GM12878 (cell line): ENCODE measurements around the gene CSAD. TPM values are rescaled to one million over a fixed set of nuclear protein-coding genes. Genes with fewer than 3 reads are reported as not detected.

Experiments
- ATAC-seq: fragments of 200-7000 bp; cut with Tn5 transposase; 3 replicates; pipeline ENCODE4 v1.9.1; 2020; ENCODE audit warnings: mild to moderate bottlenecking, moderate library complexity
- BruUV-seq: library from RNA; stranded (reverse); fragments of 400-500 nt; replicated peaks from 2 replicates; lab custom pipeline; 2021; lab: Mats Ljungman, UMichigan
- CTCF ChIA-PET: fragments of 300-600 bp; sonication (Branson Sonifier 250); formaldehyde crosslinking; extraction: SDS; loops from one replicate; lab custom pipeline; 2021; ENCODE audit warnings: inconsistent platforms; lab: Yijun Ruan, JAX
- POLR2A ChIA-PET: fragments of 350-600 bp; formaldehyde crosslinking; extraction: SDS; loops from one replicate; lab custom pipeline; 2021; ENCODE audit warnings: inconsistent platforms; lab: Charles Lee
- RAD21 ChIA-PET: fragments of 300-600 bp; sonication (Branson Sonifier 250); formaldehyde crosslinking; loops from one replicate; lab custom pipeline; 2023; ENCODE audit warnings: antibody characterized with exemption; ENCODE audit not compliant: unreplicated experiment; lab: Charles Lee
- SMC1A ChIA-PET: fragments of 300-600 bp; sonication (Branson Sonifier 250); formaldehyde crosslinking; loops from one replicate; lab custom pipeline; 2023; ENCODE audit not compliant: unreplicated experiment, uncharacterized antibody; lab: Charles Lee
- DNase-seq: peaks from one replicate; pipeline ENCODE4 v3.0.0-alpha.2; 2011; ENCODE audit warnings: low read depth, low spot score
- FAIRE-seq: peaks from 3 replicates; lab custom pipeline; 2011; peaks lifted over from hg19 to GRCh38; lab: Jason Lieb, UNC
- H2AFZ ChIP-seq: 2 replicates; pipeline ENCODE4 v1.6.0; 2011; ENCODE audit warnings: low read depth, low read length, control low read depth; ENCODE audit not compliant: control insufficient read depth
- H3K27ac ChIP-seq: 2 replicates; pipeline ENCODE4 v1.5.1; 2011; ENCODE audit warnings: control low read depth; ENCODE audit not compliant: control insufficient read depth, insufficient read depth
- H3K27me3 ChIP-seq, 2 experiments: replicated peaks in 1 of 2; 2 replicates each; pipeline versions ENCODE4 v1.6.0 to v1.6.1; 2011; ENCODE audit warnings: low read length in 1 of 2; ENCODE audit not compliant: control insufficient read depth in 2 of 2, insufficient read depth in 2 of 2
- H3K36me3 ChIP-seq, 2 experiments: 2 replicates each; pipeline ENCODE4 v1.5.1; 2011; ENCODE audit warnings: low read length in 1 of 2; ENCODE audit not compliant: control insufficient read depth in 2 of 2, insufficient read depth in 2 of 2
- H3K4me1 ChIP-seq: 2 replicates; pipeline ENCODE4 v1.6.1; 2011; ENCODE audit warnings: mild to moderate bottlenecking, low read length, moderate library complexity, mixed read lengths; ENCODE audit not compliant: control insufficient read depth, insufficient read depth
- H3K4me2 ChIP-seq: 2 replicates; pipeline ENCODE4 v1.6.0; 2011; ENCODE audit warnings: control low read depth; ENCODE audit not compliant: control insufficient read depth, insufficient read depth
- H3K4me3 ChIP-seq: fragments of 200-600 bp; sonication (generic); 2 replicates; pipeline ENCODE4 v1.5.1; 2016
- H3K79me2 ChIP-seq: 2 replicates; pipeline ENCODE4 v1.6.0; 2011; ENCODE audit warnings: low read length; ENCODE audit not compliant: control insufficient read depth, insufficient read depth
- H3K9ac ChIP-seq: 2 replicates; pipeline ENCODE4 v1.8.0; 2011; ENCODE audit warnings: low read length, control low read depth, mixed read lengths; ENCODE audit not compliant: control insufficient read depth, insufficient read depth
- H3K9me3 ChIP-seq: replicated peaks from 3 replicates; pipeline ENCODE4 v1.5.1; 2011; ENCODE audit warnings: mild to moderate bottlenecking, low read length; ENCODE audit not compliant: control insufficient read depth, insufficient read depth
- H4K20me1 ChIP-seq: 2 replicates; pipeline ENCODE4 v1.6.0; 2011; ENCODE audit not compliant: control insufficient read depth, insufficient read depth
- CEBPB ChIP-seq, 2 experiments: fragments of 150-350 bp in 1 of 2; IDR thresholded peaks; 2 replicates each; pipeline ENCODE4 v1.6.1; 2012 to 2014; ENCODE audit warnings: low read depth in 2 of 2, low read length in 2 of 2, borderline replicate concordance in 1 of 2, inconsistent platforms in 1 of 2
- EP300 ChIP-seq, 2 experiments: fragments of 150-350 bp in 1 of 2; IDR thresholded peaks; 2 replicates each; pipeline ENCODE4 v1.6.1; 2011 to 2012; ENCODE audit warnings: low read depth in 2 of 2, low read length in 2 of 2, borderline replicate concordance in 1 of 2, improper control_type of control experiment in 1 of 2, inconsistent platforms in 1 of 2; ENCODE audit not compliant: control insufficient read depth in 1 of 2
- IRF4 ChIP-seq: IDR thresholded peaks from 2 replicates; pipeline ENCODE4 v1.6.1; 2011; ENCODE audit warnings: low read depth, low read length
- MTA2 ChIP-seq: fragments of 450-650 bp; IDR thresholded peaks from 2 replicates; pipeline ENCODE4 v1.6.1; 2016; ENCODE audit warnings: low read depth, mild to moderate bottlenecking, moderate library complexity
- MYC ChIP-seq: IDR thresholded peaks from 2 replicates; pipeline ENCODE4 v1.6.1; 2011; ENCODE audit warnings: mild to moderate bottlenecking, low read length, moderate library complexity, inconsistent platforms; ENCODE audit not compliant: insufficient read depth, insufficient replicate concordance, insufficient read length, severe bottlenecking
- NR2C1 ChIP-seq: fragments of 450-650 bp; IDR thresholded peaks from 2 replicates; pipeline ENCODE4 v1.6.1; 2017; ENCODE audit warnings: antibody characterized with exemption, mild to moderate bottlenecking, moderate library complexity
- NR2C2 ChIP-seq: IDR thresholded peaks from 2 replicates; pipeline ENCODE4 v1.6.1; 2011; ENCODE audit warnings: borderline replicate concordance, low read depth; ENCODE audit not compliant: control insufficient read depth, insufficient read length
- RBBP5 ChIP-seq: fragments of 200-600 bp; sonication (generic); conservative IDR thresholded peaks from 2 replicates; pipeline ENCODE4 v1.6.1; 2016
- TAF1 ChIP-seq: IDR thresholded peaks from 2 replicates; pipeline ENCODE4 v1.6.1; 2011; ENCODE audit warnings: mild to moderate bottlenecking, low read depth, low read length, borderline replicate concordance
- TCF3 ChIP-seq: IDR thresholded peaks from 2 replicates; pipeline ENCODE4 v1.6.1; 2012; ENCODE audit warnings: low read depth, mild to moderate bottlenecking, low read length, borderline replicate concordance; ENCODE audit not compliant: insufficient read depth
- WGBS: methylation state at CpG from one replicate; pipeline ENCODE4 v1.1.6; 2016; ENCODE audit warnings: low lambda C conversion rate; ENCODE audit not compliant: insufficient replicate concordance, insufficient coverage; ENCODE audit errors: missing lambda C conversion rate; 5-methylcytosine and 5-hydroxymethylcytosine counted together
- in situ Hi-C: fragments of 300-500 bp; cut with MboI; formaldehyde crosslinking; loops from 9 replicates; pipeline ENCODE4 v1.14.3; 2018; ENCODE audit warnings: mixed read lengths
- intact Hi-C: fragments of 100-400 bp; cut with micrococcal nuclease; formaldehyde crosslinking; loops from one replicate; pipeline ENCODE4 v1.14.2; 2022; ENCODE audit not compliant: unreplicated experiment
- polyA plus RNA-seq, 11 experiments: library from polyadenylated mRNA; depleted of rRNA in 4 of 11; unstranded in 6 of 11; stranded (reverse) in 5 of 11; fragments of >200 nt; fragmentation: Nextera tagmentation in 4 of 11; fragmentation: Illumina TruSeq in 1 of 11; extraction: Ambion mirVana in 4 of 11; extraction: Trizol in 1 of 11; gene quantifications; 1 replicate in 1 of 11; 2 replicates in 10 of 11; pipeline versions ENCODE4 v1.2.1 to v1.2.3, GENCODE V29; 2011 to 2016; ENCODE audit warnings: inconsistent platforms in 2 of 11, missing spikeins in 2 of 11, low read depth in 1 of 11
- total RNA-seq, 4 experiments: library from RNA; depleted of rRNA in 3 of 4; stranded (reverse); fragments of >200 nt in 3 of 4; fragmentation: Illumina TruSeq in 1 of 4; extraction: Trizol in 1 of 4; gene quantifications; 2 replicates each; pipeline versions ENCODE4 v1.2.1 to v1.2.3, GENCODE V29; 2013 to 2021
- TF ChIP-seq, protein P1 (sequence below): fragments of 450-650 bp; IDR thresholded peaks from 2 replicates; pipeline ENCODE4 v1.6.1; 2017; ENCODE audit warnings: mild to moderate bottlenecking, moderate library complexity
- TF ChIP-seq, protein P2 (sequence below): fragments of 450-650 bp; formaldehyde crosslinking; IDR thresholded peaks from 2 replicates; pipeline ENCODE4 v1.4.0; 2020; ENCODE audit warnings: mild to moderate bottlenecking, moderate library complexity
- TF ChIP-seq, protein P3 (sequence below): IDR thresholded peaks from 2 replicates; pipeline ENCODE4 v1.6.1; 2011; ENCODE audit warnings: low read depth, low read length, improper control_type of control experiment, borderline replicate concordance

CSAD gene
- total and polyA plus RNA-seq, 10 of the 15 experiments (the other 5 are each of a cell fraction or from before 2014, with no cell fraction given): 1.1 to 20.4 (median 6.2) TPM

DNA sequence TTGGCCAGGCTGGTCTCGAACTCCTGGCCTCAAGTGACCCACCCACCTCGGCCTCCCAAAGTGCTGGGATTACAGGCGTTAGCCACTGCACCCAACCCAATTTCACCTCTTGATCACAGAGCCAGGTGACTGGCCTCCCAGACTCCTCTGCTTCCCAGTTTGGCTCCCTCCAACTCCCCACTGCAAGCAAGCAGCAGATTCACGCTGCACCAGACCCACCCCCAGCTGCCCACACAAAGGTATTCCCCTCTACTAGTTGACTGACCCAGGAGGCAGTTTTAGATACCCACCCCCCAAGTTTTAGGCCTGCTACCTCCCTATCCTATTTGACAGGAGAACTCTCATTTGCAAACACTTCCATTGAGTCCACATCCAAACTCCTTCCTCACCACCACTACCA is 46.1 kb upstream of the CSAD start:
- FAIRE-seq (no peak), ATAC-seq (no peak), DNase-seq (no peak)
- CTCF ChIA-PET: no interaction called here
- intact Hi-C loops (no loop called here), in situ Hi-C loops (no loop called here)
- RAD21 ChIA-PET: no interaction called here
- TF ChIP-seq TCF3 (no peak), CEBPB (IDR thresholded peaks at IDR 0.05; ENCODE audit: borderline replicate concordance in 1 of 2, low read depth in 2 of 2, low read length in 2 of 2) (no peak), MTA2 (no peak), MYC (no peak), NR2C2 (no peak), IRF4 (no peak), RBBP5 (no peak), EP300 (IDR thresholded peaks at IDR 0.05; ENCODE audit: borderline replicate concordance in 1 of 2, control insufficient read depth in 1 of 2, low read depth in 2 of 2, low read length in 2 of 2) (no peak), TAF1 (no peak), NR2C1 (no peak)
- TF ChIP-seq, protein P1, sequence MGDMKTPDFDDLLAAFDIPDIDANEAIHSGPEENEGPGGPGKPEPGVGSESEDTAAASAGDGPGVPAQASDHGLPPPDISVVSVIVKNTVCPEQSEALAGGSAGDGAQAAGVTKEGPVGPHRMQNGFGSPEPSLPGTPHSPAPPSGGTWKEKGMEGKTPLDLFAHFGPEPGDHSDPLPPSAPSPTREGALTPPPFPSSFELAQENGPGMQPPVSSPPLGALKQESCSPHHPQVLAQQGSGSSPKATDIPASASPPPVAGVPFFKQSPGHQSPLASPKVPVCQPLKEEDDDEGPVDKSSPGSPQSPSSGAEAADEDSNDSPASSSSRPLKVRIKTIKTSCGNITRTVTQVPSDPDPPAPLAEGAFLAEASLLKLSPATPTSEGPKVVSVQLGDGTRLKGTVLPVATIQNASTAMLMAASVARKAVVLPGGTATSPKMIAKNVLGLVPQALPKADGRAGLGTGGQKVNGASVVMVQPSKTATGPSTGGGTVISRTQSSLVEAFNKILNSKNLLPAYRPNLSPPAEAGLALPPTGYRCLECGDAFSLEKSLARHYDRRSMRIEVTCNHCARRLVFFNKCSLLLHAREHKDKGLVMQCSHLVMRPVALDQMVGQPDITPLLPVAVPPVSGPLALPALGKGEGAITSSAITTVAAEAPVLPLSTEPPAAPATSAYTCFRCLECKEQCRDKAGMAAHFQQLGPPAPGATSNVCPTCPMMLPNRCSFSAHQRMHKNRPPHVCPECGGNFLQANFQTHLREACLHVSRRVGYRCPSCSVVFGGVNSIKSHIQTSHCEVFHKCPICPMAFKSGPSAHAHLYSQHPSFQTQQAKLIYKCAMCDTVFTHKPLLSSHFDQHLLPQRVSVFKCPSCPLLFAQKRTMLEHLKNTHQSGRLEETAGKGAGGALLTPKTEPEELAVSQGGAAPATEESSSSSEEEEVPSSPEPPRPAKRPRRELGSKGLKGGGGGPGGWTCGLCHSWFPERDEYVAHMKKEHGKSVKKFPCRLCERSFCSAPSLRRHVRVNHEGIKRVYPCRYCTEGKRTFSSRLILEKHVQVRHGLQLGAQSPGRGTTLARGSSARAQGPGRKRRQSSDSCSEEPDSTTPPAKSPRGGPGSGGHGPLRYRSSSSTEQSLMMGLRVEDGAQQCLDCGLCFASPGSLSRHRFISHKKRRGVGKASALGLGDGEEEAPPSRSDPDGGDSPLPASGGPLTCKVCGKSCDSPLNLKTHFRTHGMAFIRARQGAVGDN: no peak
- TF ChIP-seq, protein P2, sequence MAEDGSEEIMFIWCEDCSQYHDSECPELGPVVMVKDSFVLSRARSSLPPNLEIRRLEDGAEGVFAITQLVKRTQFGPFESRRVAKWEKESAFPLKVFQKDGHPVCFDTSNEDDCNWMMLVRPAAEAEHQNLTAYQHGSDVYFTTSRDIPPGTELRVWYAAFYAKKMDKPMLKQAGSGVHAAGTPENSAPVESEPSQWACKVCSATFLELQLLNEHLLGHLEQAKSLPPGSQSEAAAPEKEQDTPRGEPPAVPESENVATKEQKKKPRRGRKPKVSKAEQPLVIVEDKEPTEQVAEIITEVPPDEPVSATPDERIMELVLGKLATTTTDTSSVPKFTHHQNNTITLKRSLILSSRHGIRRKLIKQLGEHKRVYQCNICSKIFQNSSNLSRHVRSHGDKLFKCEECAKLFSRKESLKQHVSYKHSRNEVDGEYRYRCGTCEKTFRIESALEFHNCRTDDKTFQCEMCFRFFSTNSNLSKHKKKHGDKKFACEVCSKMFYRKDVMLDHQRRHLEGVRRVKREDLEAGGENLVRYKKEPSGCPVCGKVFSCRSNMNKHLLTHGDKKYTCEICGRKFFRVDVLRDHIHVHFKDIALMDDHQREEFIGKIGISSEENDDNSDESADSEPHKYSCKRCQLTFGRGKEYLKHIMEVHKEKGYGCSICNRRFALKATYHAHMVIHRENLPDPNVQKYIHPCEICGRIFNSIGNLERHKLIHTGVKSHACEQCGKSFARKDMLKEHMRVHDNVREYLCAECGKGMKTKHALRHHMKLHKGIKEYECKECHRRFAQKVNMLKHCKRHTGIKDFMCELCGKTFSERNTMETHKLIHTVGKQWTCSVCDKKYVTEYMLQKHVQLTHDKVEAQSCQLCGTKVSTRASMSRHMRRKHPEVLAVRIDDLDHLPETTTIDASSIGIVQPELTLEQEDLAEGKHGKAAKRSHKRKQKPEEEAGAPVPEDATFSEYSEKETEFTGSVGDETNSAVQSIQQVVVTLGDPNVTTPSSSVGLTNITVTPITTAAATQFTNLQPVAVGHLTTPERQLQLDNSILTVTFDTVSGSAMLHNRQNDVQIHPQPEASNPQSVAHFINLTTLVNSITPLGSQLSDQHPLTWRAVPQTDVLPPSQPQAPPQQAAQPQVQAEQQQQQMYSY (CRISPR knock-in tag): no peak
- TF ChIP-seq, protein P3, sequence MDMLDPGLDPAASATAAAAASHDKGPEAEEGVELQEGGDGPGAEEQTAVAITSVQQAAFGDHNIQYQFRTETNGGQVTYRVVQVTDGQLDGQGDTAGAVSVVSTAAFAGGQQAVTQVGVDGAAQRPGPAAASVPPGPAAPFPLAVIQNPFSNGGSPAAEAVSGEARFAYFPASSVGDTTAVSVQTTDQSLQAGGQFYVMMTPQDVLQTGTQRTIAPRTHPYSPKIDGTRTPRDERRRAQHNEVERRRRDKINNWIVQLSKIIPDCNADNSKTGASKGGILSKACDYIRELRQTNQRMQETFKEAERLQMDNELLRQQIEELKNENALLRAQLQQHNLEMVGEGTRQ: no peak
- H3K4me1 ChIP-seq: peaks cover 10% of the 10 kb centered on the region
- no peak overlapping the region for H3K9ac ChIP-seq
- no peaks in the 10 kb centered on the region for H3K9me3 ChIP-seq
- no peaks in the 10 kb centered on the region; a peak in 1 of 4 replicates for H3K27me3 ChIP-seq
- no peak overlapping the region for H2AFZ ChIP-seq
- H3K4me2 ChIP-seq: no peak overlapping the region
- no peaks in the 10 kb centered on the region for H3K36me3 ChIP-seq
- POLR2A ChIA-PET: no interaction called here
- no peaks in the 10 kb centered on the region for H3K79me2 ChIP-seq
- H4K20me1 ChIP-seq: no peaks in the 10 kb centered on the region
- SMC1A ChIA-PET: no interaction called here
- H3K4me3 ChIP-seq: no peak overlapping the region
- H3K27ac ChIP-seq: no peak overlapping the region
- no TSS peak for BruUV-seq
- 10% methylated on average over 4 of the region's 4 CpGs for WGBS
